Stimulated activated CD4-positive, alpha-beta T cell treated with anti-CD3 and anti-CD28 coated beads, Interleukin-2, amount 100 ng/mL, for 48 hours (primary cell): ENCODE measurements around the gene ACSM3.
A peak's percentile ranks its signal among the peaks of the same experiment; 100 is the strongest.

Source experiments
- DNase-seq, 2 donors: peaks; one replicate each; pipeline ENCODE4 v3.0.0-alpha.2; 2020

ACSM3 gene

GRCh38 chr16:20806168-20807050 lies 42.6 kb downstream of the ACSM3 start, which contains the start of the genes ERI2 and REXO5:
ERI2 (minus strand) TSS chr16:20806472; CDS start chr16:20806430, 42 bp downstream.
REXO5 (plus strand) TSS chr16:20806527; CDS start chr16:20806954, 427 bp downstream.
- DNase-seq, result peak; percentile 62 to 71

GRCh38 chr16:20807862-20808261 lies 44.0 kb downstream of the ACSM3 start:
- no peak for DNase-seq

- no peak for DNase-seq
Measured at GRCh38 chr16:20811889-20812439, 48.1 kb downstream of the ACSM3 start.

GRCh38 chr16:20812510-20812909 lies 48.7 kb downstream of the ACSM3 start:
- DNase-seq, result no peak

GRCh38 chr16:20814784-20815183 lies 51.0 kb downstream of the ACSM3 start:
- DNase-seq, result no peak

GRCh38 chr16:20818929-20819585 lies 55.2 kb downstream of the ACSM3 start:
- no peak for DNase-seq

- DNase-seq, result no peak
Measured at GRCh38 chr16:20821682-20822081, 57.9 kb downstream of the ACSM3 start.

- no peak for DNase-seq
Measured at GRCh38 chr16:20822521-20823325, 58.9 kb downstream of the ACSM3 start.

GRCh38 chr16:20826039-20826566 lies 62.3 kb downstream of the ACSM3 start:
- DNase-seq, result no peak

- DNase-seq, result no peak
Measured at GRCh38 chr16:20829536-20829935, 65.7 kb downstream of the ACSM3 start.

- DNase-seq, result no peak
Measured at GRCh38 chr16:20830372-20830771, 66.6 kb downstream of the ACSM3 start.

GRCh38 chr16:20833086-20833485 lies 69.3 kb downstream of the ACSM3 start:
- no peak for DNase-seq

GRCh38 chr16:20838240-20838639 lies 74.4 kb downstream of the ACSM3 start:
- DNase-seq, result no peak

GRCh38 chr16:20839504-20839903 lies 75.7 kb downstream of the ACSM3 start:
- DNase-seq, result no peak

- no peak for DNase-seq
Measured at GRCh38 chr16:20844054-20844453, 80.2 kb downstream of the ACSM3 start.

- no peak for DNase-seq
Measured at GRCh38 chr16:20844588-20844987, 80.8 kb downstream of the ACSM3 start.

GRCh38 chr16:20846030-20846429 lies 82.2 kb downstream of the ACSM3 start:
- DNase-seq, result no peak

- no peak for DNase-seq
Measured at GRCh38 chr16:20846551-20846950, 82.7 kb downstream of the ACSM3 start.
